Esophagus squamous epithelium (tissue), 5 donors: Measurements from ENCODE around the gene GALNT13. TPM values are rescaled to one million over a fixed set of nuclear protein-coding genes. Genes with fewer than 3 reads are reported as not detected.

Experiments used
- DNase-seq: peaks from one replicate; lab custom pipeline; 2025; lab: John Stamatoyannopoulos, UW
- H3K27ac ChIP-seq, 4 donors: fragments of 200-600 bp; sonication (generic); one replicate each; pipeline ENCODE4 v1.5.1; 2016 to 2019; ENCODE audit warnings: mild to moderate bottlenecking in 1 of 4
- H3K27me3 ChIP-seq, 4 donors: fragments of 200-600 bp; sonication (generic); 1 replicate in 3 of 4; 2 replicates in 1 of 4; pipeline versions ENCODE4 v1.5.1 to v1.6.0; 2017 to 2021; ENCODE audit warnings: antibody characterized with exemption in 1 of 4
- H3K36me3 ChIP-seq, 3 donors: fragments of 200-600 bp; sonication (generic); one replicate each; pipeline ENCODE4 v1.5.1; 2016 to 2019
- H3K4me1 ChIP-seq, 3 donors: fragments of 200-600 bp; sonication (generic); one replicate each; pipeline ENCODE4 v1.5.1; 2017 to 2019
- H3K4me3 ChIP-seq, 4 donors: fragments of 200-600 bp; sonication (generic); 1 replicate in 3 of 4; 2 replicates in 1 of 4; pipeline ENCODE4 v1.5.1; 2016 to 2019; ENCODE audit warnings: mild to moderate bottlenecking in 2 of 4, moderate library complexity in 1 of 4
- H3K9me3 ChIP-seq, 3 donors: fragments of 200-600 bp; sonication (generic); one replicate each; pipeline ENCODE4 v1.5.1; 2016 to 2019
- CTCF ChIP-seq, 6 experiments: fragments of 450-650 bp in 4 of 6; fragments of 200-600 bp in 2 of 6; sonication (generic) in 2 of 6; IDR thresholded peaks; one replicate each; pipeline ENCODE4 v1.5.1; 2016 to 2019; ENCODE audit warnings: antibody characterized with exemption in 6 of 6, mild to moderate bottlenecking in 4 of 6, moderate library complexity in 4 of 6
- POLR2A ChIP-seq, 4 donors: fragments of 450-650 bp; IDR thresholded peaks; one replicate each; pipeline ENCODE4 v1.6.1; 2017; ENCODE audit warnings: antibody characterized with exemption in 4 of 4, mild to moderate bottlenecking in 4 of 4, moderate library complexity in 3 of 4
- WGBS, 2 donors: methylation state at CpG; one replicate each; pipeline ENCODE4 v1.1.5; 2018; 5-methylcytosine and 5-hydroxymethylcytosine counted together
- intact Hi-C: fragments of 100-400 bp; cut with DNase I; formaldehyde crosslinking; loops from one replicate; pipeline ENCODE4 v1.15.0; 2022
- total RNA-seq, 4 donors: library from RNA; depleted of rRNA; stranded (reverse); fragments of >200 nt; gene quantifications; one replicate each; pipeline ENCODE4 v1.1.0, GENCODE V29; 2016
- donor health status: DM: yes; HTN: yes; CAD: no.

GALNT13 gene
- total RNA-seq, 4 donors from 2014 or later: 0.04 to 0.38 (median 0.17) TPM

GRCh38 chr2:154331784-154332183 is 460.1 kb downstream of the GALNT13 start:
- Histone ChIP-seq H3K4me1 (no peaks in the 10 kb centered on the region), H3K27me3 (no peaks in the 10 kb centered on the region), H3K27ac (no peak overlapping the region), H3K4me3 (no peak overlapping the region), H3K9me3 (no peaks in the 10 kb centered on the region), H3K36me3 (no peaks in the 10 kb centered on the region)
- WGBS, 2 donors: 32 to 55% methylated on average over 1 of the region's 1 CpG
- no peak for DNase-seq
- TF ChIP-seq CTCF (IDR thresholded peaks at IDR 0.05): no peak
- TF ChIP-seq POLR2A (IDR thresholded peaks at IDR 0.05): no peak
- intact Hi-C loops: no loop called here

- 62 to 70% methylated on average over 1 of the region's 1 CpG for WGBS, 2 donors
- H3K9me3 ChIP-seq: no peaks in the 10 kb centered on the region
Observed at GRCh38 chr2:154336201-154336600, 464.5 kb downstream of the GALNT13 start.

GRCh38 chr2:154338352-154338967 is 466.7 kb downstream of the GALNT13 start:
- Histone ChIP-seq H3K9me3 (no peaks in the 10 kb centered on the region), H3K27ac (no peak overlapping the region), H3K36me3 (no peaks in the 10 kb centered on the region), H3K4me1 (no peaks in the 10 kb centered on the region), H3K4me3 (no peak overlapping the region), H3K27me3 (no peaks in the 10 kb centered on the region)
- intact Hi-C loops: no loop called here
- DNase-seq: no peak
- 43 to 55% methylated on average over 2 of the region's 3 CpGs for WGBS, 2 donors
- TF ChIP-seq POLR2A (IDR thresholded peaks at IDR 0.05): no peak
- TF ChIP-seq CTCF (IDR thresholded peaks at IDR 0.05): no peak

More at GRCh38 chr2:154336201-154336600, 464.5 kb downstream of the GALNT13 start:
- H3K27ac ChIP-seq: no peak overlapping the region
- TF ChIP-seq POLR2A (IDR thresholded peaks at IDR 0.05) (no peak), CTCF (IDR thresholded peaks at IDR 0.05) (no peak)
- no peak overlapping the region for H3K4me3 ChIP-seq
- H3K27me3 ChIP-seq: no peaks in the 10 kb centered on the region
- H3K4me1 ChIP-seq: no peaks in the 10 kb centered on the region
- H3K36me3 ChIP-seq: no peaks in the 10 kb centered on the region
- intact Hi-C loops: no loop called here
- DNase-seq: no peak

- no peaks in the 10 kb centered on the region for H3K36me3 ChIP-seq
- no peaks in the 10 kb centered on the region for H3K4me1 ChIP-seq
- H3K27ac ChIP-seq: no peak overlapping the region
- no peak for DNase-seq
- H3K9me3 ChIP-seq: no peaks in the 10 kb centered on the region
- H3K27me3 ChIP-seq: no peaks in the 10 kb centered on the region
- no peak overlapping the region for H3K4me3 ChIP-seq
- intact Hi-C loops: no loop called here
- TF ChIP-seq CTCF (IDR thresholded peaks at IDR 0.05): no peak
- TF ChIP-seq POLR2A (IDR thresholded peaks at IDR 0.05): no peak
Observed at GRCh38 chr2:154343282-154343681, 471.6 kb downstream of the GALNT13 start.

DNA sequence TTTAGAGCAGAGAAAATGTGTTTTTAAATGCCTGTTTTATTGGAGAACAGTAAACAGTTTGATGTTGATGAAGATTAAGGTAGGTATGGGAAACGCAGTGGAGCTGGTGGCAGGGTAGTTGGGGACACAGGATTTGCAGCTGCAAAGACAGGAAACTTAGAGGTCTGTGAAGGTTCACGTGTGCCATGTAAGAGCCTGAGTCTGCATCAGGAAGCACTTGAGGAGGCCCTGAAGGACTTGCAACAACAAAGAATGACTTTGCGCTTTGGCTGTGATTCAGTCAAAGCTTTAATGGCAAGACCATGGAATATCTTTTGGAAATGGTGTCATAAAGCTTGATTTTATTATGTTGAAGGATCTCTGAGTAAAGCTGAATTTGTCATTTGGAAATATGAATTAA is 479.2 kb downstream of the GALNT13 start:
- Histone ChIP-seq H3K27ac (no peak overlapping the region), H3K4me3 (no peak overlapping the region), H3K9me3 (no peaks in the 10 kb centered on the region), H3K4me1 (no peaks in the 10 kb centered on the region), H3K36me3 (no peaks in the 10 kb centered on the region), H3K27me3 (no peaks in the 10 kb centered on the region)
- 50 to 66% methylated on average over 3 of the region's 3 CpGs for WGBS, 2 donors
- DNase-seq: no peak
- TF ChIP-seq POLR2A (IDR thresholded peaks at IDR 0.05) (no peak), CTCF (IDR thresholded peaks at IDR 0.05) (no peak)
- intact Hi-C loops: no loop called here
